Measurements from ENCODE around the gene PIAS4. TPM values are rescaled to one million over a fixed set of nuclear protein-coding genes. Genes with fewer than 3 reads are reported as not detected.

Gene PIAS4
- total and polyA plus RNA-seq, 5 donors = 9.6 to 13.1 (median 12.3) TPM

GRCh38 chr19:4049432-4049831 lies 41.9 kb downstream of the PIAS4 start:
- peak in 2 of 3 donors; percentile 85 to 87 for DNase-seq
- Histone ChIP-seq H3K27me3 (ENCODE audit: control insufficient read depth, insufficient read depth) (no peaks in the 10 kb centered on the region), H3K4me3 (ENCODE audit: low read length) (no peak overlapping the region), H3K27ac (ENCODE audit: low read length) (peak overlapping the region; percentile 13), H3K4me1 (ENCODE audit: control insufficient read depth, insufficient read depth, low read length) (peaks cover 8% of the 10 kb centered on the region), H3K9me3 (ENCODE audit: control insufficient read depth, low read length) (no peaks in the 10 kb centered on the region)
- 63% methylated on average over 15 of the region's 15 CpGs for WGBS
- ATAC-seq = peak; percentile 10 to 65
- intact Hi-C loops (cut with DNase I) = no loop called here

GRCh38 chr19:4051175-4052101 lies 43.9 kb downstream of the PIAS4 start:
- intact Hi-C loops (cut with DNase I) = no loop called here
- 79% methylated on average over 15 of the region's 15 CpGs for WGBS
- H3K9me3 ChIP-seq (ENCODE audit: control insufficient read depth, low read length) = no peaks in the 10 kb centered on the region
- DNase-seq (peak in 2 of 3 donors; percentile 54 to 65), ATAC-seq (peak in 1 of 2 donors; percentile 25)
- H3K27me3 ChIP-seq (ENCODE audit: control insufficient read depth, insufficient read depth) = no peaks in the 10 kb centered on the region
- peaks cover 8% of the 10 kb centered on the region for H3K4me1 ChIP-seq (ENCODE audit: control insufficient read depth, insufficient read depth, low read length)
- peak overlapping the region; percentile 25 for H3K27ac ChIP-seq (ENCODE audit: low read length)
- H3K4me3 ChIP-seq (ENCODE audit: low read length) = no peak overlapping the region

GRCh38 chr19:4052114-4052992 lies 44.8 kb downstream of the PIAS4 start:
- Histone ChIP-seq H3K4me1 (ENCODE audit: control insufficient read depth, insufficient read depth, low read length) (peaks cover 8% of the 10 kb centered on the region), H3K27ac (ENCODE audit: low read length) (peak overlapping the region; percentile 49)

GRCh38 chr19:4052993-4053422 lies 45.5 kb downstream of the PIAS4 start:
- Histone ChIP-seq H3K27me3 (ENCODE audit: control insufficient read depth, insufficient read depth) (no peaks in the 10 kb centered on the region), H3K4me3 (ENCODE audit: low read length) (no peak overlapping the region), H3K4me1 (ENCODE audit: control insufficient read depth, insufficient read depth, low read length) (peaks cover 8% of the 10 kb centered on the region), H3K9me3 (ENCODE audit: control insufficient read depth, low read length) (no peaks in the 10 kb centered on the region), H3K27ac (ENCODE audit: low read length) (peak overlapping the region; percentile 49)
- 27% methylated on average over 13 of the region's 13 CpGs for WGBS
- ATAC-seq (no peak), DNase-seq (peak in 2 of 3 donors; percentile 47 to 64)
- intact Hi-C loops (cut with DNase I) = no loop called here

More at GRCh38 chr19:4052114-4052992, 44.8 kb downstream of the PIAS4 start:
- no peaks in the 10 kb centered on the region for H3K27me3 ChIP-seq (ENCODE audit: control insufficient read depth, insufficient read depth)
- intact Hi-C loops (cut with DNase I) = no loop called here
- H3K9me3 ChIP-seq (ENCODE audit: control insufficient read depth, low read length) = no peaks in the 10 kb centered on the region
- DNase-seq (peak; percentile 82 to 87 (median 83)), ATAC-seq (peak; percentile 36 to 65)
- no peak overlapping the region for H3K4me3 ChIP-seq (ENCODE audit: low read length)
- 49% methylated on average over 27 of the region's 27 CpGs for WGBS

- DNase-seq = peak in 2 of 3 donors; percentile 62 to 71
- WGBS = 91% methylated on average over 82 of the region's 82 CpGs
- no peak for ATAC-seq
Measured at GRCh38 chr19:4053423-4054324, 46.1 kb downstream of the PIAS4 start.

GRCh38 chr19:4054441-4055208 lies 47.1 kb downstream of the PIAS4 start:
- no peaks in the 10 kb centered on the region for H3K27me3 ChIP-seq (ENCODE audit: control insufficient read depth, insufficient read depth)
- peaks cover 16% of the 10 kb centered on the region for H3K4me1 ChIP-seq (ENCODE audit: control insufficient read depth, insufficient read depth, low read length)
- WGBS = 96% methylated on average over 91 of the region's 91 CpGs
- ATAC-seq (no peak), DNase-seq (peak in 2 of 3 donors; percentile 65 to 72)
- intact Hi-C loops (cut with DNase I) = no loop called here
- no peak overlapping the region for H3K4me3 ChIP-seq (ENCODE audit: low read length)
- no peaks in the 10 kb centered on the region for H3K9me3 ChIP-seq (ENCODE audit: control insufficient read depth, low read length)
- H3K27ac ChIP-seq (ENCODE audit: low read length) = no peak overlapping the region

More at GRCh38 chr19:4053423-4054324, 46.1 kb downstream of the PIAS4 start:
- Histone ChIP-seq H3K4me3 (ENCODE audit: low read length) (no peak overlapping the region), H3K27ac (ENCODE audit: low read length) (no peak overlapping the region), H3K4me1 (ENCODE audit: control insufficient read depth, insufficient read depth, low read length) (peaks cover 8% of the 10 kb centered on the region), H3K9me3 (ENCODE audit: control insufficient read depth, low read length) (no peaks in the 10 kb centered on the region), H3K27me3 (ENCODE audit: control insufficient read depth, insufficient read depth) (no peaks in the 10 kb centered on the region)
- intact Hi-C loops (cut with DNase I) = no loop called here

- H3K4me3 ChIP-seq (ENCODE audit: low read length) = no peak overlapping the region
- 93% methylated on average over 20 of the region's 20 CpGs for WGBS
- H3K4me1 ChIP-seq (ENCODE audit: control insufficient read depth, insufficient read depth, low read length) = peaks cover 22% of the 10 kb centered on the region
- DNase-seq (peak in 1 of 3 donors; percentile 49), ATAC-seq (no peak)
- intact Hi-C loops (cut with DNase I) = no loop called here
- no peak overlapping the region for H3K27ac ChIP-seq (ENCODE audit: low read length)
- no peaks in the 10 kb centered on the region for H3K27me3 ChIP-seq (ENCODE audit: control insufficient read depth, insufficient read depth)
- no peaks in the 10 kb centered on the region for H3K9me3 ChIP-seq (ENCODE audit: control insufficient read depth, low read length)
Measured at GRCh38 chr19:4055209-4055552, 47.6 kb downstream of the PIAS4 start.

GRCh38 chr19:4057931-4058692 lies 50.6 kb downstream of the PIAS4 start:
- peak; percentile 94 to 96 (median 94) for DNase-seq
- 25% methylated on average over 22 of the region's 22 CpGs for WGBS
- peaks cover 29% of the 10 kb centered on the region for H3K4me1 ChIP-seq (ENCODE audit: control insufficient read depth, insufficient read depth, low read length)
- peak; percentile 74 to 78 for ATAC-seq
- H3K9me3 ChIP-seq (ENCODE audit: control insufficient read depth, low read length) = no peaks in the 10 kb centered on the region
- H3K27ac ChIP-seq (ENCODE audit: low read length) = peak overlapping the region; percentile 94
- no peaks in the 10 kb centered on the region for H3K27me3 ChIP-seq (ENCODE audit: control insufficient read depth, insufficient read depth)
- peak overlapping the region; percentile 5 for H3K4me3 ChIP-seq (ENCODE audit: low read length)
- intact Hi-C loops (cut with DNase I) = no loop called here

- H3K27ac ChIP-seq (ENCODE audit: low read length) = peak overlapping the region; percentile 94
- peaks cover 23% of the 10 kb centered on the region for H3K4me1 ChIP-seq (ENCODE audit: control insufficient read depth, insufficient read depth, low read length)
- WGBS = 38% methylated on average over 30 of the region's 30 CpGs
- H3K4me3 ChIP-seq (ENCODE audit: low read length) = peak overlapping the region; percentile 5
- intact Hi-C loops (cut with DNase I) = no loop called here
- DNase-seq = peak in 2 of 3 donors; percentile 69 to 79
- ATAC-seq = peak; percentile 2 to 13
- no peaks in the 10 kb centered on the region for H3K9me3 ChIP-seq (ENCODE audit: control insufficient read depth, low read length)
- no peaks in the 10 kb centered on the region for H3K27me3 ChIP-seq (ENCODE audit: control insufficient read depth, insufficient read depth)
Measured at GRCh38 chr19:4058693-4059452, 51.3 kb downstream of the PIAS4 start.

Data from right cardiac atrium (tissue), 5 donors.